HepG2 (cell line): ENCODE measurements around the gene NOP14. TPM values are rescaled to one million over a fixed set of nuclear protein-coding genes. Genes with fewer than 3 reads are reported as not detected.

Source experiments
- ASH2L ChIP-seq: fragments of 300-600, 200-600 bp; sonication (generic); IDR thresholded peaks from 2 replicates; pipeline ENCODE4 v1.7.0; 2017; ENCODE audit warnings: low read depth, mild to moderate bottlenecking, moderate library complexity, mixed read lengths, low read length; ENCODE audit not compliant: insufficient read length
- CENPBD1 ChIP-seq: sonication (generic); formaldehyde crosslinking; IDR thresholded peaks from 2 replicates; pipeline ENCODE4 v1.8.0; 2022; ENCODE audit warnings: missing genetic modification reagents, low read depth, mild to moderate bottlenecking, borderline replicate concordance
- ELF3 ChIP-seq: IDR thresholded peaks from 2 replicates; pipeline ENCODE4 v1.6.1; 2016; ENCODE audit warnings: missing genetic modification reagents, missing compliant biosample characterization
- FOXP1 ChIP-seq, 2 experiments: fragments of 450-650 bp in 1 of 2; IDR thresholded peaks; 2 replicates each; pipeline ENCODE4 v1.6.1; 2017 to 2018; ENCODE audit warnings: antibody characterized with exemption in 1 of 2
- HNF4A ChIP-seq: sonication (generic); formaldehyde crosslinking; IDR thresholded peaks from 2 replicates; pipeline ENCODE4 v1.4.0; 2020; ENCODE audit warnings: missing genetic modification reagents
- KDM4B ChIP-seq: sonication (generic); formaldehyde crosslinking; IDR thresholded peaks from 2 replicates; pipeline ENCODE4 v1.4.0; 2020; ENCODE audit warnings: missing genetic modification reagents
- KLF6 ChIP-seq: IDR thresholded peaks from 2 replicates; pipeline ENCODE4 v1.8.0; 2016; ENCODE audit warnings: missing biosample characterization, missing genetic modification reagents
- MTERF4 ChIP-seq: sonication (generic); formaldehyde crosslinking; IDR thresholded peaks from 2 replicates; pipeline ENCODE4 v1.8.0; 2023; ENCODE audit warnings: mild to moderate bottlenecking, missing genetic modification reagents
- NFE2L1 ChIP-seq: sonication (generic); formaldehyde crosslinking; IDR thresholded peaks from 2 replicates; pipeline ENCODE4 v1.4.0; 2020; ENCODE audit warnings: missing genetic modification reagents, mild to moderate bottlenecking, borderline replicate concordance
- NR2C2 ChIP-seq: sonication (generic); formaldehyde crosslinking; IDR thresholded peaks from 2 replicates; pipeline ENCODE4 v1.4.0; 2020; ENCODE audit warnings: missing genetic modification reagents, mild to moderate bottlenecking, moderate library complexity, borderline replicate concordance
- POGZ ChIP-seq: sonication (generic); formaldehyde crosslinking; IDR thresholded peaks from 2 replicates; pipeline ENCODE4 v1.4.0; 2020; ENCODE audit warnings: mild to moderate bottlenecking, missing genetic modification reagents
- RBAK ChIP-seq: sonication (generic); formaldehyde crosslinking; IDR thresholded peaks from 2 replicates; pipeline ENCODE4 v1.5.1; 2020; ENCODE audit warnings: mild to moderate bottlenecking, missing genetic modification reagents
- SP1 ChIP-seq, 2 experiments: fragments of 450-650 bp in 1 of 2; sonication (generic) in 1 of 2; formaldehyde crosslinking in 1 of 2; IDR thresholded peaks; 2 replicates each; pipeline versions ENCODE4 v1.4.0 to v1.6.1; 2016 to 2020; ENCODE audit warnings: missing genetic modification reagents in 1 of 2
- TEAD3 ChIP-seq: optimal IDR thresholded peaks from 2 replicates; pipeline ENCODE3; 2016; ENCODE audit warnings: borderline replicate concordance
- YEATS4 ChIP-seq: sonication (generic); formaldehyde crosslinking; IDR thresholded peaks from 2 replicates; pipeline ENCODE4 v1.4.0; 2020; ENCODE audit warnings: missing genetic modification reagents, borderline replicate concordance
- ZNF20 ChIP-seq: sonication (generic); formaldehyde crosslinking; IDR thresholded peaks from 2 replicates; pipeline ENCODE4 v1.4.0; 2020; ENCODE audit warnings: mild to moderate bottlenecking, moderate library complexity, missing genetic modification reagents
- ZNF331 ChIP-seq: sonication (generic); formaldehyde crosslinking; IDR thresholded peaks from 2 replicates; pipeline ENCODE4 v1.4.0; 2020; ENCODE audit warnings: missing genetic modification reagents
- ZNF382 ChIP-seq: sonication (generic); formaldehyde crosslinking; IDR thresholded peaks from 2 replicates; pipeline ENCODE4 v1.5.0; 2020; ENCODE audit warnings: missing genetic modification reagents, mild to moderate bottlenecking, borderline replicate concordance
- ZNF616 ChIP-seq: sonication (generic); formaldehyde crosslinking; IDR thresholded peaks from 2 replicates; pipeline ENCODE4 v1.5.0; 2020; ENCODE audit warnings: low read depth, mild to moderate bottlenecking, missing genetic modification reagents
- ZNF687 ChIP-seq: sonication (generic); formaldehyde crosslinking; IDR thresholded peaks from 2 replicates; pipeline ENCODE4 v1.5.1; 2020; ENCODE audit warnings: mild to moderate bottlenecking, missing genetic modification reagents, moderate library complexity
- polyA plus RNA-seq, 8 experiments: library from polyadenylated mRNA; depleted of rRNA in 3 of 8; stranded (reverse) in 7 of 8; unstranded in 1 of 8; fragments of >200 nt; fragmentation: Illumina TruSeq in 4 of 8; extraction: Trizol in 4 of 8; gene quantifications; 2 replicates each; pipeline versions ENCODE4 v1.2.1 to v1.2.3, GENCODE V29; 2011 to 2016; ENCODE audit warnings: low read depth in 4 of 8, missing spikeins in 1 of 8, mixed read lengths in 1 of 8; ENCODE audit not compliant: insufficient read depth in 1 of 8
- total RNA-seq, 5 experiments: library from RNA; depleted of rRNA; stranded (reverse); fragments of >200 nt; fragmentation: Illumina TruSeq; extraction: Trizol; gene quantifications; 2 replicates each; pipeline ENCODE4 v1.2.3, GENCODE V29; 2016; ENCODE audit warnings: low read depth in 1 of 5
- TF ChIP-seq, protein P1 (sequence below): sonication (generic); formaldehyde crosslinking; IDR thresholded peaks from 2 replicates; pipeline ENCODE4 v1.4.0; 2020; ENCODE audit warnings: missing genetic modification reagents

Gene NOP14
- total and polyA plus RNA-seq, 2 of the 13 experiments (the other 11 are each of a cell fraction or from before 2014, with no cell fraction given), result 6.9 to 47.9 TPM

DNA sequence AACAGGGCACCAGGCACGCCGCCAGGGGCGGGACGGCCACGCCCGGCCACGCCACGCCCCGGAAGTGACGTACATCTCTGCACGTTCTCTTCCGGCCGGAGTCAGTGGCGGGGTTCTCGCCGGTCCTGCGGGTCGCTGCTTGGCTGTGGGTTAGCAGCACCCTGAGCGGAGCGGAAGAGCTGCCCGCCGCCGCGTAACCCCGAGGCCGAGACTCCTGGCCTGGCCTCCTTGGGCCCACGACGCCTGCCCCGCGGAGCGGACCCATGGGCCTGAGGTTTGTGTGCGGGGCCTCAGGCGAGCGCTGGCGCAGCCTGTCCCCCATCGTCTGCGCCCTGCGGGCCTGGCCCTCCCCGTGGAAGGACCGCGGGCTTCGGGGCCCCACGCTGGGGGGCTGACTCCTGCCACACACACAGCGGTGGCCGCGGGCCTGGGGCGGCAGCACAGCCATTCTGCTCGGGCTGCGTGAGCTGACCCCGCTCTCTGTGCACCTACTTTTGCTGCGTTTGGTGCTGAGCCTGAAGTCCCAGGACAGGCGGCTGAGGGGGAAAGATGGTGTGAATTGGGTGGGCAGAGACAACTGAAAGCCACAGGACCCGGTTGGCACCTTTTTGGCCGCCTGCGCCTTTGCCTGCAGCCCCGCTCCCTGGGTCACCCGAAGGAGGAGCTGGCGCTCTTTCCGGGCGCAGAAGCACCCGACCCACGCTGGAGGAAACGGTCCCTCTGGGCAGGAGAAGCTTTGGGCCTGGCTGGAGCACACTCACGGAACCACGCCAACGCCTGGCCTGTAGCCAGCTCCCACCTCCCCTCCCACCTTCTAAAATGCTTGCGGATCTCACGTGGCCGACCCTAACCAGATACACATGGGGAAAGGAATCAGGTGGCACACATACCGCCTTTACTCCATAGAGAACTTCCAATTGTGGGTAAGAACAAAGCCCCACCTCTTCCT lies 28.1 kb downstream of the NOP14 start (continued):
- no peak for TF ChIP-seq HNF4A (CRISPR knock-in tag)
- no peak for TF ChIP-seq SP1 (IDR thresholded peaks at IDR 0.05)
- peak; percentile 94 for TF ChIP-seq SP1 (CRISPR knock-in tag; IDR thresholded peaks at IDR 0.05)
- peak; percentile 42; the same call in 1 of the 2 replicates for TF ChIP-seq ELF3
- peak; percentile 81 for TF ChIP-seq ZNF687 (CRISPR knock-in tag)
- no peak for TF ChIP-seq ZNF382 (CRISPR knock-in tag)
- TF ChIP-seq, protein P1, sequence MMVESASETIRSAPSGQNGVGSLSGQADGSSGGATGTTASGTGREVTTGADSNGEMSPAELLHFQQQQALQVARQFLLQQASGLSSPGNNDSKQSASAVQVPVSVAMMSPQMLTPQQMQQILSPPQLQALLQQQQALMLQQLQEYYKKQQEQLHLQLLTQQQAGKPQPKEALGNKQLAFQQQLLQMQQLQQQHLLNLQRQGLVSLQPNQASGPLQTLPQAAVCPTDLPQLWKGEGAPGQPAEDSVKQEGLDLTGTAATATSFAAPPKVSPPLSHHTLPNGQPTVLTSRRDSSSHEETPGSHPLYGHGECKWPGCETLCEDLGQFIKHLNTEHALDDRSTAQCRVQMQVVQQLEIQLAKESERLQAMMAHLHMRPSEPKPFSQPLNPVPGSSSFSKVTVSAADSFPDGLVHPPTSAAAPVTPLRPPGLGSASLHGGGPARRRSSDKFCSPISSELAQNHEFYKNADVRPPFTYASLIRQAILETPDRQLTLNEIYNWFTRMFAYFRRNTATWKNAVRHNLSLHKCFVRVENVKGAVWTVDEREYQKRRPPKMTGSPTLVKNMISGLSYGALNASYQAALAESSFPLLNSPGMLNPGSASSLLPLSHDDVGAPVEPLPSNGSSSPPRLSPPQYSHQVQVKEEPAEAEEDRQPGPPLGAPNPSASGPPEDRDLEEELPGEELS (CRISPR knock-in tag), result no peak
- TF ChIP-seq ASH2L, result peak; percentile 56
- no peak for TF ChIP-seq NFE2L1 (CRISPR knock-in tag)
- TF ChIP-seq NR2C2, result peak; percentile 63
- 0 out of 2 replicates have a peak, but pooled peaks have one; percentile 43 for TF ChIP-seq ZNF616 (CRISPR knock-in tag)
- peak; percentile 59; the same call in 1 of the 2 replicates for TF ChIP-seq POGZ
- TF ChIP-seq KLF6, result peak; percentile 75; the same call in 1 of the 2 replicates
- peak; percentile 54 for TF ChIP-seq TEAD3
- TF ChIP-seq CENPBD1, result no peak
- TF ChIP-seq RBAK (CRISPR knock-in tag), result no peak
- TF ChIP-seq FOXP1 (IDR thresholded peaks at IDR 0.05), result no peak
- TF ChIP-seq FOXP1 (CRISPR knock-in tag; IDR thresholded peaks at IDR 0.05), result no peak
- TF ChIP-seq ZNF20 (CRISPR knock-in tag), result no peak
- no peak for TF ChIP-seq MTERF4
- TF ChIP-seq ZNF331 (CRISPR knock-in tag), result peak; percentile 32; the same call in 1 of the 2 replicates
- TF ChIP-seq KDM4B, result peak; percentile 19; the same call in 1 of the 2 replicates
- peak; percentile 74; the same call in 1 of the 2 replicates for TF ChIP-seq YEATS4 (CRISPR knock-in tag)
